ENCODE measurements around the gene RIPOR3.

RIPOR3 gene

DNA sequence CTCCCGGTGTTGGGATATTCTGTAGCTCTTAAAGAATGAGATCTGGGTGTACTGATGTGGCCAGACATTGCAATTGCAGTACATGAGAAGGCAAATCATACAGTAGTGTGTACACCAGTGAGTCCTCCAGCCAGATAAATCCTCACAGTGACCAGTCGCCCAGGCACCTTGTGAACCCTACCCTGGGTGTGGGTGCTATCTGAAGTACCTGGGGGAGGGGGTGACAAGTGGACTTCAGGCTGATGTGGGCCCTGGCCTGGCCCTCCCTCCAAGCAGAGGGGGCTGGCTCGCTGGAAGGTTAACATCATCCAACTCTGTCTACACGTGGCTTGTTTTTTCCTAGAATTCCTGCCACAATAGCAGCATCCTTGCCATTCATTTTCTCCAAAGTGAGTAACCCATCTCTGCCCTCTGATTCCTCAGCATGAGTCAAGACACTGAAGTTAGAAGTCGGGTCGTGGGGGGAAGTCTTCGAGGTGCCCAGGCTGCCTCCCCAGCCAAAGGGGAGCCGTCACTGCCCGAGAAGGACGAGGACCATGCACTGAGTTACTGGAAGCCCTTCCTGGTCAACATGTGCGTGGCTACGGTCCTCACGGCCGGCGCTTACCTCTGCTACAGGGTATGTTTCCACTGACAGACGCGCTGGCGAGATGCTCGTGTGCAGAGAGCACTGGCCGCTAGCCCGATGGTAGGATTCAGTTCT lies 110.3 kb downstream of the RIPOR3 start:
- TF ChIP-seq POLR2A (IDR thresholded peaks at IDR 0.05; ENCODE audit: low read depth, low read length) (no peak), POLR2AphosphoS5 (IDR thresholded peaks at IDR 0.05; ENCODE audit: low read depth, low read length) (no peak), TAF1 (IDR thresholded peaks at IDR 0.05; ENCODE audit: borderline replicate concordance, low read depth, low read length) (no peak)
- FAIRE-seq (no peak), DNase-seq (ENCODE audit: insufficient read length) (no peak)

DNA sequence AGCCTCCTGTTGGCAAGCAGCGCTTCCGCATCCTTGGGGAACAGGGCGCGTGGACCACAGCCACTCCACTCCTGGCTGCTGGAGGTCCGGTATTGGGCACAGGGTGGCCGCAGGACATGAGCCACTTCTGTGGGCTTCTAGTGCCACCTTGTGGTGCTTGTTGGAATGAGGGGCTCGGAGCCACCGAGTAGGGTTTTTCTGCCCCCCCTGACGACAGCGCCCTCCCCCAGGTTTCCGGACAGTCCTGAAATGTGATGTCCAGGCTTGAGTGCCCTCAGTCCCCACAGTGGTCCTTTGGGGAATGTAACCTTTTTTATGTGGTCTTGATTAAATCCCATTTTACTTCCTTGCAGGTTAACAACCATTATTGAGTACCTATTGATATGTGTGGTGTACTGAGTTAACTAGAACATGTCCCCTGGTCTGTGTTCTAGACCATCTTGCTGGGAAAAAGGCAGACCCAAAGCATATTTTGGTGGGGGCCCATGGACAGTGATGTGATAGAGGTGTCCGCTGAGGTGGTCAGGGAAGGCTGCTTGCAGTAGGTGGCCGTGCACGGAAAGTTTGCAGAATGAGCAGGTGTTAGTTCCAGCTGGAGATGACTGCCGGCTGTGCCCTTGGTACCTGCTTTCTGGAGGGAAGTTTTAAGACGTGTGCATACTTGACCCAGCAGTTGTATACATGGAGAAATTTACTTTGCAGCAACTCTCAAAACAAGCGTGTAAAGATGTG lies 111.2 kb downstream of the RIPOR3 start:
- no peak for DNase-seq (ENCODE audit: insufficient read length)
- no peak for FAIRE-seq
- TF ChIP-seq TAF1 (IDR thresholded peaks at IDR 0.05; ENCODE audit: borderline replicate concordance, low read depth, low read length) (no peak), POLR2AphosphoS5 (IDR thresholded peaks at IDR 0.05; ENCODE audit: low read depth, low read length) (no peak), POLR2A (IDR thresholded peaks at IDR 0.05; ENCODE audit: low read depth, low read length) (no peak; the same call in 1 of the 2 replicates)

DNA sequence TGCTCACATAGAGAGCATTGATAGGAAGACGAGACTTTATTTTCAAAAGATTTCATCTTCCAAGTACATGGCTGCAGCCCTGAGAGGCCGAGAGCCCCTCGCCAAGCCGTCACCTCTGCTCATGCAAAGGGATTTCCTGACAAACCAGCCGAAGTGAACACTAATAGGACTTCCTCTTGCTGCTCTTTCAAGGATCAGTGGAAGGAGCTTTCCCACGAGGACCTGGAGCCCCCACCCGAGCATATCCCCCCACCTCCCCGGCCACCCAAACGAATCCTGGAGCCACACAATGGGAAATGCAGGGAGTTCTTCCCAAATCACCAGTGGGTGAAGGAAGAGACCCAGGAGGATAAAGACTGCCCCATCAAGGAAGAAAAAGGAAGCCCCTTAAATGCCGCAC lies 111.8 kb downstream of the RIPOR3 start:
- TF ChIP-seq POLR2A (IDR thresholded peaks at IDR 0.05; ENCODE audit: low read depth, low read length) (no peak), POLR2AphosphoS5 (IDR thresholded peaks at IDR 0.05; ENCODE audit: low read depth, low read length) (no peak), TAF1 (IDR thresholded peaks at IDR 0.05; ENCODE audit: borderline replicate concordance, low read depth, low read length) (no peak)
- DNase-seq (ENCODE audit: insufficient read length), result no peak
- no peak for FAIRE-seq

DNA sequence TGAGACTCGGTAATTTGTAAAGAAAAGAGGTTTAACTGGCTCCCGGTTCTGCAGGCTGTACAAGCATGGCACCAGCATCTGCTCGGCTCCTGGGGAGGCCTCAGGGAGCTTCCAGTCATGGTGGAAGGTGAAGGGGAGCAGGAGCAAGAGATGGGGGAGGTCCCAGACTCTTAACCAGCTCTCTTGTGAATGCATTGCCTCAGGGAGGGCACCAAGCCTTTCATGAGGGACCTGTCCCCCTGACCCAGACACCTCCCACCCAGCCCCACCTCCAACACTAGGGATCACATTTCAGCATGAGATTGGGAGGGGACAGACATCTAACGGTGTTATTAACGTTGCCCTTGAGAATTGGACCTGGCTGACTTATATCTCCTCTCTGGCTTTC lies 112.6 kb downstream of the RIPOR3 start:
- DNase-seq (ENCODE audit: insufficient read length) (no peak), FAIRE-seq (no peak)
- TF ChIP-seq POLR2A (IDR thresholded peaks at IDR 0.05; ENCODE audit: low read depth, low read length), result no peak
- no peak for TF ChIP-seq POLR2AphosphoS5 (IDR thresholded peaks at IDR 0.05; ENCODE audit: low read depth, low read length)
- no peak for TF ChIP-seq TAF1 (IDR thresholded peaks at IDR 0.05; ENCODE audit: borderline replicate concordance, low read depth, low read length)

DNA sequence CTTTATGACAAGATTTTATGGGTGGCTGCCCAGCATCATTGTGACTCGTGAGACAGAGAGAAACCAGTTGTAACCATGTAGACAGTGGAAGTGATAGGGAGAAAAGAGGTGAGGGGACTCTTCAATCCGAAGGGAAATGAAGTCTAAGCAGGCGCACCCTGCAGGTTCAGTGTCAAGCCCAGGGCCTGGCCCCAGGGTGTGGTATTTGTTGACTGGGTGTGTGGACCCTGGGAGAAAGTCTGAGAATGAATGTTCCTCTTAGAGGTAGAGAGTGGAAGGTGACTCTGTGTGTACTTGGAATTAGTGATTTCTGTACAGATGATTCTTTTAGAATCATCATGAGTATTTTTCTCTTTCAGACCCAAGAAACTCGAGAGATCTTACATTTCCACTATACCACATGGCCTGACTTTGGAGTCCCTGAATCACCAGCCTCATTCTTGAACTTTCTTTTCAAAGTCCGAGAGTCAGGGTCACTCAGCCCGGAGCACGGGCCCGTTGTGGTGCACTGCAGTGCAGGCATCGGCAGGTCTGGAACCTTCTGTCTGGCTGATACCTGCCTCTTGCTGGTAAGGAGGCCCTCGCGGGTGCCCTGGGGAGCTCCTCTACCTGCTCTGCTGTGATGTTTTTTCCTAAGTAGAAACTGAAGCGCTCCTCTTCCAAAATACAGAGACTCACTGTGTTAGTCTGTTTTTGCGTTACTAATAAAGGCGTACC lies 113.1 kb downstream of the RIPOR3 start:
- FAIRE-seq, result no peak
- no peak for DNase-seq (ENCODE audit: insufficient read length)
- TF ChIP-seq TAF1 (IDR thresholded peaks at IDR 0.05; ENCODE audit: borderline replicate concordance, low read depth, low read length), result no peak
- no peak for TF ChIP-seq POLR2A (IDR thresholded peaks at IDR 0.05; ENCODE audit: low read depth, low read length)
- TF ChIP-seq POLR2AphosphoS5 (IDR thresholded peaks at IDR 0.05; ENCODE audit: low read depth, low read length), result no peak

DNA sequence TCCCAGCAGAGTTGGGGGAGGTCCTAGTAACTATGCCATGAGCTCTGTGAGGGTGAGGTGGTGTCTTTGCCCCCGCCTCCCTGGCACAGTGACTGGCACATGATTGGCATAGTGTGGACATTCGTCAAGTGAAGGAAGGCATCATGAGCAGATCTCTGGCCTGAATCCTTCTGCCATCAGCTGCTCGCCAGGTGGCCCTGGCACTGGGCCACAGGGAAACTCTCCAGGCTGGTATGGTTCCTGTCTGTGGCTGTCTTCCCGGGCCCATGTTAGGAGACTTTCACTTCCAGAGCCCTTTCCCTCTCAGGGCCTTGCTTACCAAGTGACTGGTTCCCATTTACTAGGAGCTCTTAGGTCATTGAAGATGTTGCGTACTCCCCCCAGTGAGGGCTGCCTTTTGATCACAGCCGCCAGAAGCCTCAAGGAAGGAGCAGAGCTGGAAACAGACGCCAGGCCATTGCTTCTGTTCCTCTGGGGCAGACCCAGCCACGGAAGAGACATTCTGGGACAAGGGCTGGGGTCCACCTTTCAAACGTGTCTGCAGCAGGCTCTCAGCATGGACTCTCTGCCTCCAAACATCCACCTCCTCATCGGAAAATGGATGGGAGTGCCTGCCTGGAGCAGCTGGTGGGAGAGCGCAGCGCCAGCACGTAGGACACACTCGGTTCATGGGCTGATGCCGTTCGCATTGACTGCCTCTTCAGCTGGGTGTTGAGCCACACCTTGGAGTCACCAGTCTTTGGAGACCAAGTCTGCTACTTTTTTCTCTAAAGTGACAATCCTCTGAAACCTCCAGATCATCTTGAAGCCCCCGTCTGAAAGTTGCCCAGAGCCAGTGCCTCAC lies 113.9 kb downstream of the RIPOR3 start:
- no peak for DNase-seq (ENCODE audit: insufficient read length)
- TF ChIP-seq POLR2AphosphoS5 (IDR thresholded peaks at IDR 0.05; ENCODE audit: low read depth, low read length) (no peak), POLR2A (IDR thresholded peaks at IDR 0.05; ENCODE audit: low read depth, low read length) (no peak), TAF1 (IDR thresholded peaks at IDR 0.05; ENCODE audit: borderline replicate concordance, low read depth, low read length) (no peak)
- FAIRE-seq, result no peak

DNA sequence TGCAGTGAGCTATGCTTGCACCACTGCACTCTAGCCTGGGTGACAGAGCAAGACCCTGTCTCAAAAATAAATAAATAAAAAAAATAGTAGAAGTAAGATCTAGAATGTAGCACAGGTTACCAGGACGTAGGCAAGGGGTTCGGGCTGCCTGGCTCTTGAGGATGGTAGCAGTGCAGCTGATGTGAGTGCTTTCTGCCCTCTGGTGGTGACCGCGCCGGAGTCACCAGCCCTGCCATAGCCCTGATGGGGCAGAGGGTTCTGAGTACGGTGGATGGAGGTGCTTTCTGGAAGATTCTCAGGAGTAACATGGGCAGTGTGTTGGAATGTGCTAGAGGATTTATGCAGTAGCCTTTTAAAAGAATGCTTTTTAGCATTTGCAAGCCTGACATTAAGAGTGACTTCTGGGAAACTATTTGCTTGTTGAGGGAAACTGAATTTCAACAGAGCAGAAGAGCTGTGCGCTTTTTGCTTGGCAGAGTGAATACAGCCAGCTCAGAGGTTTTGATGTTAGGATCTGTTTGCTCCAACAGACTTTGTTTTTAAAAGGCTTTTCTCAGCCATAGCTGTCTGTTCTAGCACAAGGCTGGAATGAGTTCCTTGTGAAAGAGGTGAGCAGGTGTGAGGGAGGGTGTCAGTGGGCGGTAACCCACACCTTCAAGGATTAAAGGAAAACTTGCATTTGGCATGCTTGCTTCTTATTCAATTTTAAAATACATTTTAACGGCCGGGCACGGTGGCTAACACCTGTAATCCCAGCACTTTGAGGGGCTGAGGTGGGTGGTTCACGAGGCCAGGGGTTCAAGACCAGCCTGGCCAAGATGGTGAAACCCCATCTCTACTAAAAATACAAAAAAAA lies 115.2 kb downstream of the RIPOR3 start:
- TF ChIP-seq POLR2A (IDR thresholded peaks at IDR 0.05; ENCODE audit: low read depth, low read length) (no peak), TAF1 (IDR thresholded peaks at IDR 0.05; ENCODE audit: borderline replicate concordance, low read depth, low read length) (no peak), POLR2AphosphoS5 (IDR thresholded peaks at IDR 0.05; ENCODE audit: low read depth, low read length) (no peak)
- DNase-seq (ENCODE audit: insufficient read length) (no peak), FAIRE-seq (no peak)

DNA sequence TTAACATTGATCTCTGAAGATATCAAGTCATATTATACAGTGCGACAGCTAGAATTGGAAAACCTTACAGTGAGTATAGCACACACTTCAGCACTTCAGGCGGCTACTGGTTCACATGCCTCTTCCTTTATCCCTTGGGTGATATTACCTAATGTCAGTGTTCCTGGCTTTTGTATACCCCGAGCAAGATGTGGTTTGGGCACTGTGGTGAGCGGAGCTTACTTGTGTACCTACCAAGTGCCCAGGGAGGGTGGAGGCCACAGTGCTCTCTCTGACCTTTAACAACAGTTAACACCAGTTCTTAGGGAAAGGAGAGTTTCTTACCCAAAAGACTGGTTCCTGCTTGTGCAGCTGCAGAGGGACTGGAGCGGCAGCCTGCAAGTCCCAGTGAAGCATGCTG lies 116.8 kb downstream of the RIPOR3 start:
- no peak for TF ChIP-seq TAF1 (IDR thresholded peaks at IDR 0.05; ENCODE audit: borderline replicate concordance, low read depth, low read length)
- TF ChIP-seq POLR2AphosphoS5 (IDR thresholded peaks at IDR 0.05; ENCODE audit: low read depth, low read length), result no peak
- TF ChIP-seq POLR2A (IDR thresholded peaks at IDR 0.05; ENCODE audit: low read depth, low read length), result no peak
- FAIRE-seq (no peak), DNase-seq (ENCODE audit: insufficient read length) (no peak)

DNA sequence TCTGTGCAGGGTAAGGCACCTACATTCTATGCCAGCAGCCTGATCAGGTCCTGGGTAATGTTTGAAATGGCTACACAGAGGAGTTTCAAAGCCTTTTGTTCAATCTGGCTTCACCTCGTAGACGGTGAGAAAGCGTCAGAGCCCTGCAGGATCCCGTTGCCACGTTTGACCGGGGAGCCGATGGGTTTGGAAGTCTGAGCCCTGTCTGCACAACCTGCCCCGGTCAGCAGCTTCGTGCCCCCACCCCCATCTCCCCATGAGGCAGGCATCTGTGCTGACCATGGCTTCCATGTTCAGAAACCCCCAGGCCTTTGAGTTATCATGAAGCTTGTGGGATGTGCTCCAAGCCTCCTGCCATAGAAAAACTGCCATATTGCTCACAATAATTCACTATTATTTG lies 117.2 kb downstream of the RIPOR3 start:
- no peak for TF ChIP-seq POLR2A (IDR thresholded peaks at IDR 0.05; ENCODE audit: low read depth, low read length)
- no peak for TF ChIP-seq POLR2AphosphoS5 (IDR thresholded peaks at IDR 0.05; ENCODE audit: low read depth, low read length)
- no peak for TF ChIP-seq TAF1 (IDR thresholded peaks at IDR 0.05; ENCODE audit: borderline replicate concordance, low read depth, low read length)
- no peak for FAIRE-seq
- DNase-seq (ENCODE audit: insufficient read length), result no peak
